ENCODE data around the gene YPEL2.

GRCh38 chr17:59439741-59440211 lies 108.3 kb downstream of the YPEL2 start:
- TF ChIP-seq CTCF (IDR thresholded peaks at IDR 0.05; ENCODE audit: borderline replicate concordance, extremely low read depth, low read length, poor library complexity, severe bottlenecking) (no peak), EZH2 (IDR thresholded peaks at IDR 0.05; ENCODE audit: borderline replicate concordance, low read depth, low read length, severe bottlenecking) (no peak)

All from DND-41 (cell line).